Activated T-helper 1 cell treated with Interleukin-2 at 50 U/mL for 16 hours (primary cell): ENCODE results near the gene RAB9B.

Experiments
- DNase-seq: peaks from one replicate; pipeline ENCODE4 v3.0.0-alpha.2; 2020; ENCODE audit warnings: low read depth

RAB9B gene

GRCh38 chrX:103806862-103807474 is 25.1 kb downstream of the RAB9B start:
- DNase-seq, result no peak

- no peak for DNase-seq
Observed at GRCh38 chrX:103805860-103806259, 26.2 kb downstream of the RAB9B start.

- DNase-seq, result no peak
Observed at GRCh38 chrX:103800318-103800717, 31.7 kb downstream of the RAB9B start.

GRCh38 chrX:103797691-103798090 is 34.4 kb downstream of the RAB9B start:
- no peak for DNase-seq

GRCh38 chrX:103794119-103794518 is 37.9 kb downstream of the RAB9B start:
- no peak for DNase-seq

- no peak for DNase-seq
Observed at GRCh38 chrX:103793545-103793940, 38.5 kb downstream of the RAB9B start.

- no peak for DNase-seq
Observed at GRCh38 chrX:103792916-103793544, 39.0 kb downstream of the RAB9B start.

GRCh38 chrX:103791826-103792485 is 40.1 kb downstream of the RAB9B start:
- no peak for DNase-seq

- DNase-seq, result no peak
Observed at GRCh38 chrX:103791228-103791627, 40.8 kb downstream of the RAB9B start.

- DNase-seq, result no peak
Observed at GRCh38 chrX:103789004-103789403, 43.1 kb downstream of the RAB9B start.

- DNase-seq, result no peak
Observed at GRCh38 chrX:103783971-103784370, 48.1 kb downstream of the RAB9B start.

GRCh38 chrX:103783196-103783595 is 48.9 kb downstream of the RAB9B start:
- DNase-seq, result no peak

- no peak for DNase-seq
Observed at GRCh38 chrX:103782640-103783039, 49.4 kb downstream of the RAB9B start.

- no peak for DNase-seq
Observed at GRCh38 chrX:103781706-103782105, 50.4 kb downstream of the RAB9B start.

GRCh38 chrX:103781062-103781402 is 51.0 kb downstream of the RAB9B start:
- DNase-seq, result no peak

GRCh38 chrX:103780336-103781061 is 51.6 kb downstream of the RAB9B start:
- DNase-seq, result no peak

- no peak for DNase-seq
Observed at GRCh38 chrX:103779141-103779789, 52.8 kb downstream of the RAB9B start.

- DNase-seq, result no peak
Observed at GRCh38 chrX:103776546-103776945, 55.5 kb downstream of the RAB9B start, which contains the start of gene PLP1. TSS of gene PLP1 (plus strand) at chrX:103776840. CDS start at chrX:103776996, 156 bp downstream.

GRCh38 chrX:103774070-103774642 is 57.9 kb downstream of the RAB9B start:
- no peak for DNase-seq

GRCh38 chrX:103773445-103773844 is 58.6 kb downstream of the RAB9B start:
- no peak for DNase-seq
